CD4-positive, alpha-beta memory T cell (primary cell): ENCODE measurements around the gene CCDC51. TPM values are rescaled to one million over a fixed set of nuclear protein-coding genes. Genes with fewer than 3 reads are reported as not detected.
A peak's percentile ranks its signal among the peaks of the same experiment; 100 is the strongest.

Source experiments
- CTCF ChIA-PET: fragments of 350-600 bp; sonication (Branson Sonifier 250); formaldehyde crosslinking; loops from one replicate; lab custom pipeline; 2021; ENCODE audit warnings: inconsistent platforms; ENCODE audit not compliant: partially characterized antibody; lab: Charles Lee
- POLR2A ChIA-PET: fragments of 350-600 bp; sonication (Branson Sonifier 250); formaldehyde crosslinking; loops from one replicate; lab custom pipeline; 2021; ENCODE audit not compliant: partially characterized antibody; lab: Charles Lee
- DNase-seq, 5 donors: peaks; one replicate each; pipeline versions ENCODE4 v3.0.0 to v3.0.0-alpha.2; 2020 to 2022; ENCODE audit warnings: mixed read lengths in 1 of 5
- H3K27ac ChIP-seq: one replicate; pipeline ENCODE4 v1.7.0; 2013; ENCODE audit warnings: low read depth, low read length
- H3K27me3 ChIP-seq: 2 replicates; pipeline ENCODE4 v1.7.0; 2013; ENCODE audit warnings: mild to moderate bottlenecking, low read length, moderate library complexity; ENCODE audit not compliant: insufficient read depth
- H3K36me3 ChIP-seq: 2 replicates; pipeline ENCODE4 v1.7.0; 2013; ENCODE audit warnings: mild to moderate bottlenecking, low read length, moderate library complexity; ENCODE audit not compliant: insufficient read depth
- H3K4me1 ChIP-seq: 2 replicates; pipeline ENCODE4 v1.7.0; 2013; ENCODE audit warnings: mild to moderate bottlenecking, low read length, moderate library complexity; ENCODE audit not compliant: insufficient read depth
- H3K4me3 ChIP-seq, 2 donors: one replicate each; pipeline ENCODE4 v1.7.0; 2013; ENCODE audit warnings: low read length in 2 of 2, mild to moderate bottlenecking in 1 of 2
- H3K9me3 ChIP-seq, 2 donors: one replicate each; pipeline ENCODE4 v1.7.0; 2013; ENCODE audit warnings: low read length in 2 of 2, control low read depth in 1 of 2; ENCODE audit not compliant: control insufficient read depth in 1 of 2
- H3K27ac Mint-ChIP-seq, 7 donors: one replicate each; pipeline ENCODE4 v1.8.0; 2020 to 2021; ENCODE audit warnings: mixed read lengths in 7 of 7, mild to moderate bottlenecking in 6 of 7, inconsistent platforms in 3 of 7, moderate library complexity in 3 of 7
- H3K27me3 Mint-ChIP-seq, 2 donors: one replicate each; pipeline ENCODE4 v1.8.0; 2020 to 2021; ENCODE audit warnings: mixed read lengths in 2 of 2
- H3K36me3 Mint-ChIP-seq, 2 donors: one replicate each; pipeline ENCODE4 v1.8.0; 2020 to 2021; ENCODE audit warnings: mixed read lengths in 2 of 2, inconsistent platforms in 1 of 2, mild to moderate bottlenecking in 1 of 2
- H3K4me1 Mint-ChIP-seq, 4 donors: one replicate each; pipeline ENCODE4 v1.8.0; 2020 to 2021; ENCODE audit warnings: mixed read lengths in 4 of 4, mild to moderate bottlenecking in 1 of 4
- H3K4me3 Mint-ChIP-seq, 8 donors: one replicate each; pipeline ENCODE4 v1.8.0; 2020 to 2021; ENCODE audit warnings: mixed read lengths in 8 of 8, mild to moderate bottlenecking in 7 of 8, moderate library complexity in 6 of 8, inconsistent platforms in 3 of 8
- H3K9me3 Mint-ChIP-seq, 8 donors: one replicate each; pipeline ENCODE4 v1.8.0; 2020 to 2021; ENCODE audit warnings: mixed read lengths in 8 of 8, mild to moderate bottlenecking in 5 of 8, inconsistent platforms in 3 of 8, moderate library complexity in 1 of 8
- intact Hi-C: fragments of 100-400 bp; cut with micrococcal nuclease; formaldehyde crosslinking; loops from one replicate; pipeline ENCODE4 v1.15.1; 2023
- polyA plus RNA-seq, 2 donors: library from polyadenylated mRNA; unstranded; fragments of 300-500 nt; fragmentation: Illumina TruSeq; gene quantifications; one replicate each; pipeline ENCODE4 v1.2.3, GENCODE V29; 2021
- total RNA-seq, 2 experiments: library from RNA; stranded (reverse); gene quantifications; one replicate each; pipeline ENCODE4 v1.2.3, GENCODE V29; 2021

CCDC51 gene
- total and polyA plus RNA-seq, 4 experiments from 2014 or later: 5.1 to 13.3 (median 6.0) TPM

DNA sequence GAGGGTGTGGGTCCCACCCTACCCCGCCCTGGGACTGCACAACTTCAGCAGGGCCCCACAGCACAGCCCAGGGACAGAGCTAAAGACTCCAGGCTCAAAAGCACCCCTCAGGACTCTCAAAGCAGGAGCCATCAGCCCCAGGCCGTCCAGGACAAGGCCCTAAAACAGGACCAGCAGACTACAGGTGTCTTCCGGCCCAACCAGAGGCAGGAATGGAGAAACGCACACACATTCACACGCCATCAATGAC lies 32.7 kb upstream of the CCDC51 start:
- Histone ChIP-seq H3K9me3 (no peaks in the 10 kb centered on the region), H3K4me3 (peak overlapping the region; percentile 93 to 95), H3K36me3 (peaks cover 16% of the 10 kb centered on the region), H3K27me3 (no peaks in the 10 kb centered on the region), H3K4me1 (peaks cover 86% of the 10 kb centered on the region), H3K27ac (peak overlapping the region; percentile 97)
- H3K9me3 Mint-ChIP-seq: no peaks in the 10 kb centered on the region
- H3K4me3 Mint-ChIP-seq: peak overlapping the region; percentile 84 to 99 (median 95)
- peak overlapping the region; percentile 92 to 100 (median 99) for H3K27ac Mint-ChIP-seq
- ChIA-PET POLR2A (interaction anchor here (0.5 to 4.7 kb wide), 20 partner anchors 8 to 1486 kb away, joined by 3 to 56 read pairs (median 5); partner anchors contain the start of genes ATRIP, CCDC51, SHISA5 and TMA7), CTCF (interaction anchor here (1.1 to 11.2 kb wide), 11 partner anchors 17 to 85 kb away, joined by 3 to 83 read pairs (median 7); partner anchors contain the start of genes ATRIP, CCDC51, PFKFB4 and TMA7)
- intact Hi-C loops: no loop called here
- DNase-seq: no peak
- no peaks in the 10 kb centered on the region for H3K27me3 Mint-ChIP-seq
- H3K36me3 Mint-ChIP-seq: peaks cover 15 to 33% of the 10 kb centered on the region in 2 donors
- H3K4me1 Mint-ChIP-seq: peaks cover 35 to 75% (median 55%) of the 10 kb centered on the region in 4 donors

DNA sequence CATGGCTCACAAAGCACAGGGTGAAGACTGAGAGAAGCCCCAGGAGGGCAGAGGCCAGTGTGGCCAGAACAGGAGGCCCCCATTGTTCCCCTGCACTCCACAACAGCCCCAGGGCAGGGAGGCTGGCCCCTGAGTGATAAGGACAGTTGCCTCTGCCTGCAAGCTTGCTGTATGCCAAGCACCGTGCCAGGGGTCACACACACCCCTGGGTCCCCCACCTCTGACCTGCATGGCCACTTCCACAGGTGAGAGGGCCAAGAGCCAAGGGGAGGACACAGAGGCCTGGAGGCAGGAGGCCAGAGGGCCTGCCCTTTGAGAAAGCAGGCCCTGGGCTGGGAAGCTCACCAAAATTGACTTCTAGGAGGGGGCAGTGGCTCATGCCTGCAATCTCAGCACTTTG lies 30.4 kb upstream of the CCDC51 start:
- no peaks in the 10 kb centered on the region for H3K9me3 ChIP-seq
- Mint-ChIP-seq H3K4me1 (peaks cover 41 to 78% (median 63%) of the 10 kb centered on the region in 4 donors), H3K9me3 (no peaks in the 10 kb centered on the region), H3K27ac (peak overlapping the region; percentile 75 to 92 (median 83)), H3K4me3 (peak overlapping the region; percentile 42 to 94 (median 66)), H3K36me3 (peaks cover 17 to 44% of the 10 kb centered on the region in 2 donors), H3K27me3 (no peaks in the 10 kb centered on the region)
- H3K27ac ChIP-seq: peak overlapping the region; percentile 46
- H3K4me1 ChIP-seq: peaks cover 87% of the 10 kb centered on the region
- ChIA-PET CTCF (interaction anchor here (1.0 to 11.2 kb wide), 6 partner anchors 23 to 79 kb away, joined by 3 to 83 read pairs (median 14); partner anchors contain the start of gene ATRIP), POLR2A (interaction anchor here (0.6 to 2.5 kb wide), 9 partner anchors 9 to 604 kb away, joined by 3 to 14 read pairs (median 4); partner anchors contain the start of genes ATRIP, CCDC51 and SHISA5)
- H3K27me3 ChIP-seq: no peaks in the 10 kb centered on the region
- no peak overlapping the region for H3K4me3 ChIP-seq
- H3K36me3 ChIP-seq: peaks cover 20% of the 10 kb centered on the region
- DNase-seq: no peak
- intact Hi-C loops: no loop called here

DNA sequence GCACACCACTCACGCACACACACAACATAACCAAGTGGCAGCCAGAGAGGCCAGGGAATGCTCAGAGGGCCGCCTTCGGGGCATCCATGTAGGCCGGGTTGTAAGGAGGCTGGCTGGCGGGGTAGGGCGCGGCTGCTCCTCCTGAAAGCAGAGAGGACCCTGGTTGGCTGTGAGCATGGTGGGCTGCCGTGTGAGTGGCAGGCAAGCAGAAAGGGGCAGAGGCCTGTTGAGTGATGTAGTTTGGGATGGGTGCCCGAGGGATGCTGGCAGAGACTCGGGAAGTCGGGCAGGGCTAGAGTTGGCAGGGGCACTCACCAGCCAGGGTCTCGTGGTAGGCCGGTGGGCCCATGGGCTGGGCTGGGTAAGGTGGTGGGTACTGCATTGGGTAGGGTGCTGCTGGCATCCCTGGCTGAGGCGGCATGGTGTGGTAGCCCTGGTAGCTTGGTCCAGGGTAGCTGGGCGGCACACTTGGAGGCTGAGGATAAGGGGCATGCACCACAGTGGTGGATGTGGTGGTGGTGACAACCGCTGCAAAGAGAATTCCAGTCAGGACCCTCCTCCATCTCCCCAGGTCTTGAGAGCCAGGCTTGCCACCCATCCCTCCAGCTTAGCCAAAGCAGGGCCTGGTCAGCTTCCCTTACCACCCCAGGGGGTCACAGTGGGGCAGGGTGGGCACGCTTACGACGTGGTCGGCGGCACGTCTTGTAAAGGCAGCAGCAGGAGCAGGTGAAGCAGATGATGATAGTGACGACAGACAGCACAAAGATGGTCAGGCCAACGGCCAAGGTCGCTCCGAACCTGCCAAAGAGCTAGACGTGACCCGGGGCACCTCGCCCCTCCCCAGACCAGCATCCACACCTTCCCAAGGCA lies 29.4 kb upstream of the CCDC51 start:
- Histone ChIP-seq H3K36me3 (peaks cover 20% of the 10 kb centered on the region), H3K9me3 (no peaks in the 10 kb centered on the region), H3K4me1 (peaks cover 82% of the 10 kb centered on the region), H3K27me3 (no peaks in the 10 kb centered on the region), H3K4me3 (no peak overlapping the region), H3K27ac (no peak overlapping the region)
- H3K27me3 Mint-ChIP-seq: no peaks in the 10 kb centered on the region
- no peak for DNase-seq
- H3K9me3 Mint-ChIP-seq: no peaks in the 10 kb centered on the region
- POLR2A ChIA-PET: interaction anchor here (0.7 to 4.4 kb wide), 10 partner anchors 10 to 84 kb away, joined by 3 to 51 read pairs (median 5); partner anchors contain the start of genes ATRIP, CCDC51, SHISA5 and TMA7
- intact Hi-C loops: no loop called here
- peaks cover 34 to 71% (median 58%) of the 10 kb centered on the region in 4 donors for H3K4me1 Mint-ChIP-seq
- CTCF ChIA-PET: interaction anchor here (0.7 to 4.9 kb wide), 6 partner anchors 7 to 69 kb away, joined by 3 to 34 read pairs (median 5); partner anchors contain the start of gene ATRIP
- H3K27ac Mint-ChIP-seq: peak overlapping the region; percentile 71 to 92 (median 89)
- H3K36me3 Mint-ChIP-seq: peaks cover 17 to 41% of the 10 kb centered on the region in 2 donors
- peak overlapping the region; percentile 43 to 94 (median 60) for H3K4me3 Mint-ChIP-seq

DNA sequence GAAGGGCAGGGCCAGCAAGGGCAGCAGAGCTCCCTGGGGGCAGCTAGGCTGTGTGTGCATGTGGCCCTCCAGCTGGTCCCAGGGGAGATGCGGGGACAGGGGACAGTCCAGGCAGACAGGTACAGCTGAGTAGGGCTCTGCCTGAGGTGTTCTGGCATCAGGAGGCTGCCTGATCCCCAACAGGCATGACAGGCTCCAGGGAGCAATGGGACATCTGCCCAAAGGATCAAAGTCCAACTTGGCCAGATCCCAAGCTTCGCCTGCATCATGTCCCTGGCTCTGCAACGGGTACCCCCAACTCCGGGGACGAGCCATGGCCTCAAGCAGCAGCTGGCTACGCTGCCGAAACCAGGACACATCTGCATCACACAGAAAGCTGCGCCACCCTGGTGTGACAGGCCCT lies 28.4 kb upstream of the CCDC51 start:
- Histone ChIP-seq H3K27ac (peak overlapping the region; percentile 86), H3K27me3 (no peaks in the 10 kb centered on the region), H3K4me3 (peak overlapping the region in 1 of 2 donors; percentile 10), H3K9me3 (no peaks in the 10 kb centered on the region), H3K36me3 (peaks cover 20% of the 10 kb centered on the region), H3K4me1 (peaks cover 76% of the 10 kb centered on the region)
- POLR2A ChIA-PET: interaction anchor here (0.7 to 4.4 kb wide), 7 partner anchors 9 to 85 kb away, joined by 3 to 51 read pairs (median 14); partner anchors contain the start of genes ATRIP, CCDC51, SHISA5 and TMA7
- H3K27me3 Mint-ChIP-seq: no peaks in the 10 kb centered on the region
- CTCF ChIA-PET: interaction anchor here (1.0 to 4.9 kb wide), 5 partner anchors 14 to 81 kb away, joined by 3 to 34 read pairs (median 4); no protein-coding TSS in a partner anchor
- H3K27ac Mint-ChIP-seq: peak overlapping the region; percentile 88 to 98 (median 96)
- H3K36me3 Mint-ChIP-seq: peaks cover 17 to 41% of the 10 kb centered on the region in 2 donors
- intact Hi-C loops: no loop called here
- peaks cover 31 to 67% (median 54%) of the 10 kb centered on the region in 4 donors for H3K4me1 Mint-ChIP-seq
- peak overlapping the region in 7 of 8 donors; percentile 72 to 94 (median 90) for H3K4me3 Mint-ChIP-seq
- H3K9me3 Mint-ChIP-seq: no peaks in the 10 kb centered on the region
- DNase-seq: no peak

DNA sequence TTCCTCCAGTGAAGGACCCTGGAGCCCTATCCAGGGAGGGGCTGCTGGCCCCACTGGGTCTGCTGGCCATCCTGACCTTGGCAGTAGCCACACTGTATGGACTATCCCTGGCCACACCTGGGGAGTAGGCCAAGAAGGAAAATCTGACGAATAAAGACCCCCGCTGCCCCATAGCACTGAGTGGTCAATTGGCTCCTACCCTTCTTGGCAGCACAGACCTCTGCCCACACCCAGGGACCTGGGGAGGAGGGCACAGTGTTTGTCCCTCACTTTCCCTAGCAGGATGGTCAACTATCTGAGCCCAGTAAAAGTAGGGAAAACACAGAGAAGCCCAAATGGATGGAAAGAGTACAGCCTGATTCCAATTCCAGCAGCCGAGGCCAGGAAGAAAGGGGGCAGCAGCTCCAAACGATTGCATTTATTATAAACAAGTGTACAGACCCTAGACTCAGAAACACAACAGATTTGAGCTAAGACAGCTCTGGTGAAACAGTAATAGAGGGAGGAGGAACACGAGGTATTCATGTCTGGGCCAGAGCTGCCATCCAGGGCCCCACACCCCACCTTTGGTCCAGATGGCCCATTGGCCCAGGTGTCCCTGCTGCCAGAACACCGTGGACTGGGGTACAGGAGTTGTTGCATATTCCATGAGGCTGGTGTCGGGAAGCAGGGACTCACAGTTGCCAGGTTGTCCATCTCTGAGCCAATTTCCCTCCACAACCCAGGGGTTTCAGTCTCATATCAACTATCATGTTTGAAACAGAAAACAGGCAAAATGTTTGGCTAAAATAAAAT lies 27.8 kb upstream of the CCDC51 start:
- Histone ChIP-seq H3K9me3 (no peaks in the 10 kb centered on the region), H3K27me3 (no peaks in the 10 kb centered on the region), H3K27ac (peak overlapping the region; percentile 86), H3K4me1 (peaks cover 73% of the 10 kb centered on the region), H3K36me3 (peaks cover 20% of the 10 kb centered on the region), H3K4me3 (peak overlapping the region; percentile 19 to 69)
- POLR2A ChIA-PET: interaction anchor here (0.9 to 6.4 kb wide), 11 partner anchors 9 to 89 kb away, joined by 3 to 60 read pairs (median 14); partner anchors contain the start of genes ATRIP, CCDC51, PFKFB4 and SHISA5
- Mint-ChIP-seq H3K9me3 (no peaks in the 10 kb centered on the region), H3K27ac (peak overlapping the region; percentile 67 to 98 (median 96)), H3K4me1 (peaks cover 26 to 60% (median 48%) of the 10 kb centered on the region in 4 donors), H3K27me3 (no peaks in the 10 kb centered on the region), H3K36me3 (peaks cover 17 to 37% of the 10 kb centered on the region in 2 donors), H3K4me3 (peak overlapping the region; percentile 87 to 94 (median 90))
- CTCF ChIA-PET: interaction anchor here (0.8 to 4.9 kb wide), 8 partner anchors 18 to 81 kb away, joined by 3 to 34 read pairs (median 4); partner anchors contain the start of genes CCDC51 and TMA7
- no peak for DNase-seq
- intact Hi-C loops: loop anchor here (1.0 to 2.0 kb wide), 2 partner anchors 38 to 89 kb away; partner anchors contain the start of gene PFKFB4

DNA sequence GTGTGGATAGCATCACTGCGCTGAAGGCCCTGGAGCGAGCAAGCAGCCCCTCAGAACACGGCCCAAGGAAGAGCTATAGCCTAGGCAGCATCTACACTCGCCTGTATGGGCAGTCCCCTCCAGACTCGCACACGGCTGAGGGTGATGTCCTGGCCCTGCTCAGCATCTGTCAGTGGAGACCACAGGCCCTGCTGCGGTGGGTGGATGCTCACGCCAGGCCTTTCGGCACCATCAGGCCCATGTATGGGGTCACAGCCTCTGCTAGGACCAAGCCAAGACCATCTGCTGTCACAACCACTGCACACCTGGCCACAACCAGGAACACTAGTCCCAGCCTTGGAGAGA lies 27.2 kb upstream of the CCDC51 start:
- no peaks in the 10 kb centered on the region for H3K9me3 ChIP-seq
- H3K4me1 ChIP-seq: peaks cover 69% of the 10 kb centered on the region
- Mint-ChIP-seq H3K27me3 (no peaks in the 10 kb centered on the region), H3K9me3 (no peaks in the 10 kb centered on the region), H3K36me3 (peaks cover 17 to 37% of the 10 kb centered on the region in 2 donors), H3K4me1 (peaks cover 26 to 56% (median 47%) of the 10 kb centered on the region in 4 donors), H3K27ac (peak overlapping the region; percentile 92 to 98 (median 96)), H3K4me3 (peak overlapping the region; percentile 87 to 94 (median 90))
- peaks cover 20% of the 10 kb centered on the region for H3K36me3 ChIP-seq
- DNase-seq: no peak
- H3K27me3 ChIP-seq: no peaks in the 10 kb centered on the region
- H3K4me3 ChIP-seq: peak overlapping the region; percentile 69 to 94
- ChIA-PET CTCF (interaction anchor here (0.8 to 4.9 kb wide), 12 partner anchors 11 to 82 kb away, joined by 3 to 34 read pairs (median 4); partner anchors contain the start of genes CCDC51, SHISA5 and TMA7), POLR2A (interaction anchor here (0.8 to 6.4 kb wide), 17 partner anchors 10 to 91 kb away, joined by 3 to 60 read pairs (median 4); partner anchors contain the start of genes ATRIP, CCDC51, PFKFB4 and SHISA5)
- intact Hi-C loops: loop anchor here (1.0 to 2.0 kb wide), 2 partner anchors 38 to 90 kb away; partner anchors contain the start of gene PFKFB4
- peak overlapping the region; percentile 86 for H3K27ac ChIP-seq
